Measurements from ENCODE around the gene POLR2B.

Gene POLR2B

DNA sequence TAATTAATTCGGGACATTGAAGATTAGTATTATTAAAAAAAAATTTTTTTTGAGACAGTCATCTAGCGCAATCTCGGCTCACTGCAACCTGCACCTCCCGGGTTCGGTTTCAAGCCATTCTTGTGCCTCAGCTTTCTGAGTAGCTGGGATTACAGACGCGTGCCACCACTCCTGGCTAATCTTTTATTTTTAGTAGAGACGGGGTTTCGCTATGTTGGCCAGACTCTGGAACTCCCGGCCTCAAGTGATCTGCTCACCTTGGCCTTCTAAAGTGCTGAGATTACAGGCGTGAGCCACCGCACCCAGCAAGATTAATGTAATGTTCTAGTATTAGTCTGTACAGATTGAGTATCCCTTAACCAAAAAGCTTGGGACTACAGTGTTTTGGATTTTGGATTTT is 38.3 kb upstream of the POLR2B start:
- no peak overlapping the region for H3K9ac ChIP-seq
- H3K4me1 ChIP-seq: no peaks in the 10 kb centered on the region
- H3K4me2 ChIP-seq (ENCODE audit: low read length): no peak overlapping the region
- no peaks in the 10 kb centered on the region for H3K27me3 ChIP-seq (ENCODE audit: control insufficient read depth, insufficient read depth, low read length)
- TF ChIP-seq CTCF (IDR thresholded peaks at IDR 0.05): no peak
- H3K4me3 ChIP-seq (ENCODE audit: low read depth, low read length): no peak overlapping the region
- H3K27ac ChIP-seq: no peak overlapping the region
- H2AFZ ChIP-seq: no peak overlapping the region
- no peaks in the 10 kb centered on the region for H3K79me2 ChIP-seq
- no peaks in the 10 kb centered on the region for H3K9me3 ChIP-seq (ENCODE audit: control insufficient read depth, low read length)
- no peaks in the 10 kb centered on the region for H3K36me3 ChIP-seq (ENCODE audit: control insufficient read depth, insufficient read depth, low read length)

GRCh38 chr4:56940971-56941370 is 37.7 kb upstream of the POLR2B start:
- no peak overlapping the region for H3K4me2 ChIP-seq (ENCODE audit: low read length)
- no peak overlapping the region for H3K4me3 ChIP-seq (ENCODE audit: low read depth, low read length)
- no peaks in the 10 kb centered on the region for H3K79me2 ChIP-seq
- H3K9me3 ChIP-seq (ENCODE audit: control insufficient read depth, low read length): no peaks in the 10 kb centered on the region
- no peak for TF ChIP-seq CTCF (IDR thresholded peaks at IDR 0.05)
- H3K27ac ChIP-seq: no peak overlapping the region
- H2AFZ ChIP-seq: no peak overlapping the region
- H3K4me1 ChIP-seq: no peaks in the 10 kb centered on the region
- no peaks in the 10 kb centered on the region for H3K36me3 ChIP-seq (ENCODE audit: control insufficient read depth, insufficient read depth, low read length)
- H3K27me3 ChIP-seq (ENCODE audit: control insufficient read depth, insufficient read depth, low read length): no peaks in the 10 kb centered on the region
- no peak overlapping the region for H3K9ac ChIP-seq

- Histone ChIP-seq H3K9ac (no peak overlapping the region), H2AFZ (no peak overlapping the region), H3K4me1 (no peaks in the 10 kb centered on the region), H3K36me3 (ENCODE audit: control insufficient read depth, insufficient read depth, low read length) (no peaks in the 10 kb centered on the region), H3K27ac (no peak overlapping the region), H3K4me3 (ENCODE audit: low read depth, low read length) (no peak overlapping the region), H3K27me3 (ENCODE audit: control insufficient read depth, insufficient read depth, low read length) (no peaks in the 10 kb centered on the region), H3K79me2 (no peaks in the 10 kb centered on the region), H3K4me2 (ENCODE audit: low read length) (no peak overlapping the region), H3K9me3 (ENCODE audit: control insufficient read depth, low read length) (no peaks in the 10 kb centered on the region)
- no peak for TF ChIP-seq CTCF (IDR thresholded peaks at IDR 0.05)
Measured at GRCh38 chr4:56941403-56941802, 37.3 kb upstream of the POLR2B start.

- Histone ChIP-seq H3K4me3 (ENCODE audit: low read depth, low read length) (no peak overlapping the region), H3K27me3 (ENCODE audit: control insufficient read depth, insufficient read depth, low read length) (no peaks in the 10 kb centered on the region), H3K9ac (no peak overlapping the region), H3K4me1 (no peaks in the 10 kb centered on the region), H2AFZ (no peak overlapping the region), H3K9me3 (ENCODE audit: control insufficient read depth, low read length) (no peaks in the 10 kb centered on the region), H3K79me2 (no peaks in the 10 kb centered on the region), H3K36me3 (ENCODE audit: control insufficient read depth, insufficient read depth, low read length) (no peaks in the 10 kb centered on the region), H3K4me2 (ENCODE audit: low read length) (no peak overlapping the region), H3K27ac (no peak overlapping the region)
- no peak for TF ChIP-seq CTCF (IDR thresholded peaks at IDR 0.05)
Measured at GRCh38 chr4:56953680-56954520, 24.8 kb upstream of the POLR2B start.

DNA sequence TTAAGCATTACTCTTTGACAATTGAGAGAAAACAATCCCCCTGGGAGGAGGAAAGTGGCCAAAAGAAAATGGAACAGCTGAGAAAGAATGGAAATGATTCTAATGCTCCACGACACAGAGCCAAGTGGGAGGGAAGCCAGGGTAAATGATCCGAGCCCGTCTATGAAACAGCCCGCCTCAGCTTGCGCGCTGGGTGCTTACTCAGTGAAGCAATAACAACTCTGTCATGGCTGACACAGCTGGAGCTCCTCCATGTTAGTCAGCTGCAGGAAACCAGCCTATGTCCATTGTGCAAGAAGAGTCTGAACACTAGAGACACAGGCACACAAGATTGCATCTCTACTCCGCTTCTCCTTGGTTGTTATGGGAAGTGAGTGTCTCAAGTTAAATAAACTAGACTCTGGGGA is 20.6 kb upstream of the POLR2B start:
- Histone ChIP-seq H3K9ac (no peak overlapping the region), H3K27ac (no peak overlapping the region)

More for the DNA sequence above, 20.6 kb upstream of the POLR2B start:
- peak overlapping the region; percentile 35 for H3K4me2 ChIP-seq (ENCODE audit: low read length)
- H3K27me3 ChIP-seq (ENCODE audit: control insufficient read depth, insufficient read depth, low read length): no peaks in the 10 kb centered on the region
- peak overlapping the region; percentile 56 for H2AFZ ChIP-seq
- TF ChIP-seq CTCF (IDR thresholded peaks at IDR 0.05): no peak
- no peaks in the 10 kb centered on the region for H3K79me2 ChIP-seq
- no peaks in the 10 kb centered on the region for H3K36me3 ChIP-seq (ENCODE audit: control insufficient read depth, insufficient read depth, low read length)
- H3K9me3 ChIP-seq (ENCODE audit: control insufficient read depth, low read length): no peaks in the 10 kb centered on the region
- no peaks in the 10 kb centered on the region for H3K4me1 ChIP-seq
- peak overlapping the region; percentile 19 for H3K4me3 ChIP-seq (ENCODE audit: low read depth, low read length)
